Body of pancreas (tissue), 4 donors: ENCODE data around the gene HOXA13. TPM values are rescaled to one million over a fixed set of nuclear protein-coding genes. Genes with fewer than 3 reads are reported as not detected.

ENCODE experiments used
- ATAC-seq: fragments of 150-250 bp; one replicate; pipeline ENCODE4 v1.9.1; 2016
- DNase-seq, 4 donors: peaks; one replicate each; pipeline ENCODE4 v3.0.0-alpha.2; 2019
- H3K27ac ChIP-seq, 4 donors: fragments of 200-600 bp; sonication (generic); 1 replicate in 3 of 4; 2 replicates in 1 of 4; pipeline versions ENCODE4 v1.5.1 to v1.6.1; 2016 to 2019; ENCODE audit warnings: mild to moderate bottlenecking in 1 of 4, mixed read lengths in 1 of 4, moderate library complexity in 1 of 4
- H3K27me3 ChIP-seq, 2 donors: fragments of 200-600 bp; sonication (generic); one replicate each; pipeline ENCODE4 v1.6.0; 2016; ENCODE audit warnings: mild to moderate bottlenecking in 1 of 2
- H3K36me3 ChIP-seq, 2 donors: fragments of 200-600 bp; sonication (generic); replicated peaks in 1 of 2; 2 replicates each; pipeline ENCODE4 v1.5.1; 2016; ENCODE audit warnings: low read depth in 2 of 2; ENCODE audit not compliant: insufficient read depth in 1 of 2
- H3K4me1 ChIP-seq: fragments of 200-600 bp; sonication (generic); one replicate; pipeline ENCODE4 v1.6.0; 2016
- H3K4me3 ChIP-seq, 2 donors: fragments of 200-600 bp; sonication (generic); 1 replicate in 1 of 2; 2 replicates in 1 of 2; pipeline ENCODE4 v1.5.1; 2016 to 2019
- H3K9me3 ChIP-seq, 3 donors: fragments of 200-600 bp; sonication (generic); 1 replicate in 2 of 3; 2 replicates in 1 of 3; pipeline ENCODE4 v1.5.1; 2016
- POLR2A ChIP-seq, 3 donors: fragments of 450-650 bp; IDR thresholded peaks; one replicate each; pipeline ENCODE4 v1.6.1; 2016; ENCODE audit warnings: antibody characterized with exemption in 3 of 3, mild to moderate bottlenecking in 2 of 3
- WGBS, 2 donors: methylation state at CpG; one replicate each; pipeline ENCODE4 v1.1.5; 2017; 5-methylcytosine and 5-hydroxymethylcytosine counted together
- intact Hi-C: fragments of 100-400 bp; cut with DNase I; formaldehyde crosslinking; loops from one replicate; pipeline ENCODE4 v1.15.1; 2023
- total RNA-seq, 2 donors: library from RNA; depleted of rRNA; stranded (reverse); fragments of >200 nt; gene quantifications; one replicate each; pipeline ENCODE4 v1.1.0, GENCODE V29; 2016
- TF ChIP-seq, protein P1 (sequence below), 7 experiments: fragments of 450-650 bp in 4 of 7; fragments of 200-600 bp in 3 of 7; sonication (generic) in 3 of 7; IDR thresholded peaks; one replicate each; pipeline ENCODE4 v1.5.1; 2016 to 2019; ENCODE audit warnings: antibody characterized with exemption in 7 of 7

The HOXA13 gene
- total RNA-seq, 2 donors from 2014 or later = not detected

DNA sequence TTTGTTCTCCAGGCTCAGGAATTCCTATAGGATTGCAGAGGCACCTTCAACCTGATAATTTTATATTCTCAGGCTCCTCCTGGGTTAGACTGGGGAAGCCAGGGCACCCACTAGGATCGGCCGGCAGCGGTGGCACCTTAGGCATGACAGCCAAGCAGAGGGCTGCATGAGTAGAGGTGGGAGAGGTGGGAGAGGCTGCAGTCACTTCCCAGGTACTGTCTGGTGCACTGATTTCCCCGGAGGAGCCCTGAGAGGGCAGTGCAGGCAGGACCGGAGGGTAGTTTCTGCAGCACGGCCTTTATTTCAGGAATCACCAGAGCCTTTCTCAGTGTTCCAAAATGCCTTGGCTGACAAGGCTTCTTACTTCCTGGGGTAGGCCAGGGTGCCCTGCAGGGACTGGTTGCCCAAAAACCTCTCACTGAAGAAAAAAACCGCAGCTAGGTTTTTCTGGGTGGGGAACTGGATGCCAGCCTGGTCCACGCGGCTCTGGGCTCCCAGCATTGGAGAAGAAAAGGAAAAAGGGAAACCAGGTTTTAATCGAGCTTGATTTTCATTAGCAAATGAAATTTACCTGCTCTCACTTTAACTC, 3.6 kb upstream of the HOXA13 start:
- Histone ChIP-seq H3K9me3 (no peaks in the 10 kb centered on the region), H3K27me3 (peaks cover 0 to 82% of the 10 kb centered on the region in 2 donors), H3K4me3 (no peak overlapping the region), H3K36me3 (no peaks in the 10 kb centered on the region), H3K4me1 (peaks cover 46% of the 10 kb centered on the region), H3K27ac (no peak overlapping the region)
- intact Hi-C loops = loop anchor here (10.0 kb wide), 1 partner anchor 871 kb away; no protein-coding TSS in a partner anchor
- ATAC-seq = no peak
- TF ChIP-seq, protein P1, sequence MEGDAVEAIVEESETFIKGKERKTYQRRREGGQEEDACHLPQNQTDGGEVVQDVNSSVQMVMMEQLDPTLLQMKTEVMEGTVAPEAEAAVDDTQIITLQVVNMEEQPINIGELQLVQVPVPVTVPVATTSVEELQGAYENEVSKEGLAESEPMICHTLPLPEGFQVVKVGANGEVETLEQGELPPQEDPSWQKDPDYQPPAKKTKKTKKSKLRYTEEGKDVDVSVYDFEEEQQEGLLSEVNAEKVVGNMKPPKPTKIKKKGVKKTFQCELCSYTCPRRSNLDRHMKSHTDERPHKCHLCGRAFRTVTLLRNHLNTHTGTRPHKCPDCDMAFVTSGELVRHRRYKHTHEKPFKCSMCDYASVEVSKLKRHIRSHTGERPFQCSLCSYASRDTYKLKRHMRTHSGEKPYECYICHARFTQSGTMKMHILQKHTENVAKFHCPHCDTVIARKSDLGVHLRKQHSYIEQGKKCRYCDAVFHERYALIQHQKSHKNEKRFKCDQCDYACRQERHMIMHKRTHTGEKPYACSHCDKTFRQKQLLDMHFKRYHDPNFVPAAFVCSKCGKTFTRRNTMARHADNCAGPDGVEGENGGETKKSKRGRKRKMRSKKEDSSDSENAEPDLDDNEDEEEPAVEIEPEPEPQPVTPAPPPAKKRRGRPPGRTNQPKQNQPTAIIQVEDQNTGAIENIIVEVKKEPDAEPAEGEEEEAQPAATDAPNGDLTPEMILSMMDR (IDR thresholded peaks at IDR 0.05) = no peak
- TF ChIP-seq POLR2A (IDR thresholded peaks at IDR 0.05) = no peak
- no peak for DNase-seq
- 7 to 11% methylated on average over 8 to 10 of the region's 10 CpGs for WGBS, 2 donors

DNA sequence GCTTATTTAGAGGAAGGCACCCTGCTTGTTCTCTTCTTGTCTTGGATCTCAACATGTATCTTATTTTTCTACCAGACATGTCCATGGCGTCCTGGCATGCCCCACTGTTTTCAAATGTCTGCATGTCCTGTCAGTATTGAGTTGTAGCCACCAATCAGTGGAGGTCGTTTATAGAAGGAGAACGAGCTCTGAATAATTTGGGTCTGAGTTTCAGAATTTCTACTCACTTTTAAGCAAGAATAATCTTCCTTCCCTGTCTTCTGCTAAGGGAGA, 2.9 kb upstream of the HOXA13 start:
- H3K27me3 ChIP-seq = peaks cover 0 to 84% of the 10 kb centered on the region in 2 donors
- no peaks in the 10 kb centered on the region for H3K36me3 ChIP-seq
- H3K4me1 ChIP-seq = peaks cover 46% of the 10 kb centered on the region
- TF ChIP-seq POLR2A (IDR thresholded peaks at IDR 0.05) = no peak
- TF ChIP-seq, protein P1 (IDR thresholded peaks at IDR 0.05) = no peak
- H3K4me3 ChIP-seq = no peak overlapping the region
- intact Hi-C loops = loop anchor here (10.0 kb wide), 1 partner anchor 872 kb away; no protein-coding TSS in a partner anchor
- no peak for ATAC-seq
- no peaks in the 10 kb centered on the region for H3K9me3 ChIP-seq
- H3K27ac ChIP-seq = no peak overlapping the region
- no peak for DNase-seq
- 6 to 10% methylated on average over 3 of the region's 3 CpGs for WGBS, 2 donors

DNA sequence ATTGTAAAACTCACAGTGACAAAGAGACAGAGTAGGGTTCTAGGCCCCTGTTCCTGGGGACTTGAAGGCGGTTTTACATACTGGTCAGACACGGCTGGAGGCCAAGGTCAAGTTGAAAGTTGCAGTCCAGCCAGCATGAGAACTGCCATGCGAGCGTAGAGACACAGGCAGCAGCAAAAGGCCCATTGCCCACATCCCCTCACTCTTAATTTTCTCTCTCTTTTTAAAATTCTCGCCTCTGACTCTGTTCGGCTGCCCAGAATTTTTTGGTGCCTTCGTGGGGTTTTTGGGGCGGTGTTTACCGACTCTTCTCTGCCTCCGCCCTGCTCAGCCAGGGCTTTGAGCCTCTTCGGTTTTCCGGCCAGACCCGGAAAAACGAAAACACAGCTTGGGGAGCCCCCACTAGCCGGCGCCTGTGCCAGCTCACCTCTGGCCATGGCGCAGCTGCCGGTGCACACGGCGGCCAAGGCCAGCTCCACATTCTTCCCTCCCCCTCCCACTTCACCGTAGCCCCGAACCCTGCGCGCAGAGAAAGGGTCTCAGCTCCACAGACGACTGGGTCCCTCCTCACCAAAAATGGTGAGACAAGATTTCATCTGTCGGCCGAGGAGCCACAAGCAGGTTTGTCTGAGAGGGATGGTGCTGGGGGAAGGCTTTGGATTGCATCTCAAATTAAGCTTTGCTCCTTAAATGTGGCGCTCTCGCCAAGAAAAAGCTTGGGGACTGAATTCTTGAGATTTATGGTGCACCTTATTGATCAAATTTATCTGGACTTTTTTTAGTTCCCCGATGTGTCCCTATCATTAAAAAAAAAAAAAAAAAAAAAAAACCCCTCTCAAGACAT, 2.3 kb upstream of the HOXA13 start:
- H3K27ac ChIP-seq = no peak overlapping the region
- DNase-seq = no peak
- no peaks in the 10 kb centered on the region for H3K9me3 ChIP-seq
- TF ChIP-seq, protein P1 (IDR thresholded peaks at IDR 0.05) = no peak
- TF ChIP-seq POLR2A (IDR thresholded peaks at IDR 0.05) = no peak
- intact Hi-C loops = loop anchor here (10.0 kb wide), 1 partner anchor 873 kb away; no protein-coding TSS in a partner anchor
- ATAC-seq = no peak
- WGBS, 2 donors = 14 to 18% methylated on average over 30 of the region's 30 CpGs
- peaks cover 46% of the 10 kb centered on the region for H3K4me1 ChIP-seq
- no peaks in the 10 kb centered on the region for H3K36me3 ChIP-seq
- peaks cover 0 to 90% of the 10 kb centered on the region in 2 donors for H3K27me3 ChIP-seq
- no peak overlapping the region for H3K4me3 ChIP-seq

DNA sequence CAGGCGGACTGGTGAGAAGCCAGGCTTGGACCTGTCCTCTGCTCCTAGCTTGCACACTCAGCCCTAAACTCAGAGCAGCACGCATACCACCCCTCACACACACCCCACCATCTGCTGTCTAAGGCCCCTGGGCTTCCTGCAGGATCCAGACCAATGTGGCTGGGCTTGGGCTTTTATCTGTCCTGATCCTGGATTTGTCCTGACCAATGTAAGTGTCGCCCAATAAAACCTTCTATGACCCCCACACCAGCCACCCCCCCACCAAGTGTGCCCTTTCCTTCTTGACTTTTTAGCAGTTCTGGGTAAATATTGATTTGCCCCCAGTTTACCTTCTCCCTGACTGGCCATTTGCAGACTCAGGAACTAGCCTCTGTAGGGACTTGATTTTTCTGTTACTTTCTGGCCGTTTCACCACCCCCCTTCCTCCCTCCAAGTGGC, 1.7 kb upstream of the HOXA13 start:
- no peak for TF ChIP-seq POLR2A (IDR thresholded peaks at IDR 0.05)
- TF ChIP-seq, protein P1 (IDR thresholded peaks at IDR 0.05) = no peak
- Histone ChIP-seq H3K9me3 (no peaks in the 10 kb centered on the region), H3K27ac (no peak overlapping the region), H3K4me1 (peaks cover 46% of the 10 kb centered on the region), H3K4me3 (no peak overlapping the region), H3K36me3 (no peaks in the 10 kb centered on the region), H3K27me3 (peaks cover 0 to 93% of the 10 kb centered on the region in 2 donors)
- ATAC-seq (no peak), DNase-seq (no peak)
- 21% methylated on average over 4 of the region's 4 CpGs for WGBS, 2 donors
- intact Hi-C loops = loop anchor here (10.0 kb wide), 1 partner anchor 873 kb away; no protein-coding TSS in a partner anchor
